Ishikawa (cell line): ENCODE measurements around the gene SLC39A13.

Experiments used
- EGR1 ChIP-seq: IDR thresholded peaks from 2 replicates; pipeline ENCODE4 v1.6.1; 2012
- RAD21 ChIP-seq: IDR thresholded peaks from 2 replicates; pipeline ENCODE4 v1.6.1; 2012; ENCODE audit warnings: low read depth
- TAF1 ChIP-seq: IDR thresholded peaks from 2 replicates; pipeline ENCODE4 v1.6.1; 2012; ENCODE audit warnings: low read depth, mild to moderate bottlenecking
- TCF12 ChIP-seq: IDR thresholded peaks from 2 replicates; pipeline ENCODE4 v1.6.1; 2012; ENCODE audit warnings: low read depth
- YY1 ChIP-seq: IDR thresholded peaks from 2 replicates; pipeline ENCODE4 v1.6.1; 2012; ENCODE audit warnings: low read depth

- no peak for TF ChIP-seq EGR1
- TF ChIP-seq YY1 = no peak
- TF ChIP-seq TCF12 = no peak
- no peak for TF ChIP-seq TAF1
- no peak for TF ChIP-seq RAD21
These were observed 8.3 kb upstream of the SLC39A13 start for GRCh38 chr11:47399860-47400767.
